Hepatocyte (in vitro differentiated cells): ENCODE results near the gene TMCO4. TPM values are rescaled to one million over a fixed set of nuclear protein-coding genes. Genes with fewer than 3 reads are reported as not detected.

Experiments used
- DNase-seq: peaks from one replicate; pipeline ENCODE4 v3.0.0-alpha.2; 2016; ENCODE audit warnings: low spot score
- H2AFZ ChIP-seq: fragments of 200-600 bp; sonication (generic); 2 replicates; pipeline ENCODE4 v1.6.0; 2016; ENCODE audit warnings: antibody characterized with exemption, mild to moderate bottlenecking
- H3K27ac ChIP-seq: fragments of 200-600 bp; sonication (generic); 2 replicates; pipeline ENCODE4 v1.5.1; 2016; ENCODE audit warnings: mild to moderate bottlenecking
- H3K27me3 ChIP-seq: fragments of 200-600 bp; sonication (generic); 2 replicates; pipeline ENCODE4 v1.6.1; 2016
- H3K36me3 ChIP-seq: fragments of 200-600 bp; sonication (generic); replicated peaks from 2 replicates; pipeline ENCODE4 v1.5.1; 2016; ENCODE audit warnings: low read depth; ENCODE audit not compliant: insufficient read depth
- H3K4me1 ChIP-seq: fragments of 200-600 bp; sonication (generic); 2 replicates; pipeline ENCODE4 v1.5.1; 2016; ENCODE audit warnings: mild to moderate bottlenecking, moderate library complexity; ENCODE audit not compliant: insufficient read depth
- H3K4me2 ChIP-seq: fragments of 200-600 bp; sonication (generic); 2 replicates; pipeline ENCODE4 v1.6.0; 2016
- H3K4me3 ChIP-seq: fragments of 200-600 bp; sonication (generic); 2 replicates; pipeline ENCODE4 v1.5.1; 2016; ENCODE audit warnings: mild to moderate bottlenecking
- H3K79me2 ChIP-seq: fragments of 200-600 bp; sonication (generic); 2 replicates; pipeline ENCODE4 v1.6.0; 2017; ENCODE audit warnings: mild to moderate bottlenecking
- H3K9me2 ChIP-seq: fragments of 200-600 bp; sonication (generic); replicated peaks from 2 replicates; pipeline ENCODE4 v1.6.0; 2017; ENCODE audit warnings: mild to moderate bottlenecking; ENCODE audit not compliant: insufficient read depth
- H3K9me3 ChIP-seq: fragments of 200-600 bp; sonication (generic); 2 replicates; pipeline ENCODE4 v1.5.1; 2016; ENCODE audit warnings: low read depth, mild to moderate bottlenecking
- H4K20me1 ChIP-seq: fragments of 200-600 bp; sonication (generic); 2 replicates; pipeline ENCODE4 v1.6.0; 2016; ENCODE audit warnings: mild to moderate bottlenecking; ENCODE audit not compliant: insufficient read depth, poor library complexity, severe bottlenecking
- EZH2 ChIP-seq: fragments of 200-600 bp; sonication (generic); IDR thresholded peaks from 2 replicates; pipeline ENCODE4 v1.6.1; 2016; ENCODE audit warnings: antibody characterized with exemption, mild to moderate bottlenecking, borderline replicate concordance
- EZH2phosphoT487 ChIP-seq: fragments of 200-600 bp; sonication (generic); IDR thresholded peaks from one replicate; pipeline ENCODE4 v1.6.1; 2018; ENCODE audit warnings: antibody characterized with exemption, mild to moderate bottlenecking, low read depth, moderate library complexity; ENCODE audit not compliant: unreplicated experiment, severe bottlenecking
- WGBS: methylation state at CpG from one replicate; pipeline ENCODE4 v1.1.6; 2016; ENCODE audit warnings: low lambda C conversion rate; ENCODE audit errors: missing lambda C conversion rate; 5-methylcytosine and 5-hydroxymethylcytosine counted together
- polyA plus RNA-seq: library from polyadenylated mRNA; unstranded; fragments of >200 nt; fragmentation: Nextera tagmentation; extraction: Ambion mirVana; gene quantifications from 2 replicates; pipeline ENCODE4 v1.2.1, GENCODE V29; 2016
- total RNA-seq: library from RNA; depleted of rRNA; stranded (reverse); fragments of >200 nt; gene quantifications from 2 replicates; pipeline ENCODE4 v1.2.3, GENCODE V29; 2014
- TF ChIP-seq, protein P1 (sequence below): fragments of 200-600 bp; sonication (generic); IDR thresholded peaks from 2 replicates; pipeline ENCODE4 v1.5.1; 2016; ENCODE audit warnings: antibody characterized with exemption, mild to moderate bottlenecking; ENCODE audit not compliant: poor library complexity

TMCO4 gene
- total and polyA plus RNA-seq, 2 experiments from 2014 or later = 8.7 to 13.0 TPM

DNA sequence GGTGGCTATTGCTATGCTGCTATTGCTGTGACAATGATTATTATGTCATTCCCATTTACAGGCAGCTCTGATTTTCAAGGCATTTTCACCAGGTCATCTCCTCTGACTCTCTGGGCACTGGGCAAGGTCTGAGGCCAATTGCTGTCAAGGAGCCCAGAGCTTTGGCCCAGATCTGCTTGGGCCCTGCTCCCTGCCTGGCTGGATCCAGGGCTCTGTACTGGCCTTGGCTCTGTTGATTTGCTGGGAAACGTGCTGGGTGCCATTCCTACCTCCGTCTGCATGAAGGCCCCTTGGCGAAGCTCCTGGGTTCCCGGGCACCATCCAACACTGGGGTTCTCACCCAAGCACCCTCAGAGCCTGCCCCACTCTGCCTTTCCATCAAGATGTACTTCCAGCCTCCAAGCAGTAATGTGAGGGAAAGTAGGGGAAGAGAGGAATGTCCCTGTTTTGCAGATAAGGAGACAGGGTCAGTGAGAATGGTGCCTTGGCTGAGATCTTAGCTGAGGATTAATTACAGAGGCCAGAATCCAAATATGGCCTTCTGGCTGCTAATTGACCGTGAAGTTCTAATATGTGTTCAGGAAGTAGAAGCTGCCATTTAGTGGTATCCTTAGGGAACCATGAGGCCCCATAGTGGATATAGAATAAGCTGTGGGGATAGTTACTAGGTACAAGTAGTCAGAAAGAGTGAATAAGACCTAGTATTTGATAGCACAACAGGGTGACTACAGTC lies 71.1 kb downstream of the TMCO4 start:
- H3K9me2 ChIP-seq = no peaks in the 10 kb centered on the region
- H4K20me1 ChIP-seq = no peaks in the 10 kb centered on the region
- 92% methylated on average over 5 of the region's 5 CpGs for WGBS
- H3K4me3 ChIP-seq = no peak overlapping the region
- H3K4me1 ChIP-seq = no peaks in the 10 kb centered on the region
- H3K4me2 ChIP-seq = no peak overlapping the region
- no peak for TF ChIP-seq EZH2
- TF ChIP-seq EZH2phosphoT487 = no peak
- TF ChIP-seq, protein P1, sequence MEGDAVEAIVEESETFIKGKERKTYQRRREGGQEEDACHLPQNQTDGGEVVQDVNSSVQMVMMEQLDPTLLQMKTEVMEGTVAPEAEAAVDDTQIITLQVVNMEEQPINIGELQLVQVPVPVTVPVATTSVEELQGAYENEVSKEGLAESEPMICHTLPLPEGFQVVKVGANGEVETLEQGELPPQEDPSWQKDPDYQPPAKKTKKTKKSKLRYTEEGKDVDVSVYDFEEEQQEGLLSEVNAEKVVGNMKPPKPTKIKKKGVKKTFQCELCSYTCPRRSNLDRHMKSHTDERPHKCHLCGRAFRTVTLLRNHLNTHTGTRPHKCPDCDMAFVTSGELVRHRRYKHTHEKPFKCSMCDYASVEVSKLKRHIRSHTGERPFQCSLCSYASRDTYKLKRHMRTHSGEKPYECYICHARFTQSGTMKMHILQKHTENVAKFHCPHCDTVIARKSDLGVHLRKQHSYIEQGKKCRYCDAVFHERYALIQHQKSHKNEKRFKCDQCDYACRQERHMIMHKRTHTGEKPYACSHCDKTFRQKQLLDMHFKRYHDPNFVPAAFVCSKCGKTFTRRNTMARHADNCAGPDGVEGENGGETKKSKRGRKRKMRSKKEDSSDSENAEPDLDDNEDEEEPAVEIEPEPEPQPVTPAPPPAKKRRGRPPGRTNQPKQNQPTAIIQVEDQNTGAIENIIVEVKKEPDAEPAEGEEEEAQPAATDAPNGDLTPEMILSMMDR = no peak
- H3K79me2 ChIP-seq = no peaks in the 10 kb centered on the region
- H3K36me3 ChIP-seq = no peaks in the 10 kb centered on the region
- no peaks in the 10 kb centered on the region for H3K27me3 ChIP-seq
- no peak overlapping the region for H2AFZ ChIP-seq
- no peak for DNase-seq
- H3K9me3 ChIP-seq = no peaks in the 10 kb centered on the region
- no peak overlapping the region for H3K27ac ChIP-seq

DNA sequence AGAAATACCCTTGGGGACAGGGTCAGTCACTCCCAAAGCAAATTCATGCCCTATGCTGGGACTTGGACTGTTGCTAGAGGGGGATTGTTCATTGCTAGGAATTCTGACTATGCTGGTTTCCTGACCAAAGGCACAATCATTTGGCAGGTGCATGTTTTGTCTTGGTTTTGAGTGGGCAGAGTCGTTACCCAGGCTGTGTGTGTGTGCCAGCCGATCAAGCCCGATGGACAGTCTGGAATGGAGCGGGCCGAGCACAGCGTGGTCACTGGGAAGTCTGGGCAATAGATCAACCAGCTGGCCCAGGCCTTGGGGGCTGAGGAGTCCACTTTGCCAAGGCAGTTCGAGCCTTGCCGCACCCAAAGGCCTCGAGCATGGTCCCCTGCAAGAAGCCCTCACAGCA lies 74.1 kb downstream of the TMCO4 start:
- no peak for TF ChIP-seq EZH2
- no peak for TF ChIP-seq EZH2phosphoT487
- TF ChIP-seq, protein P1 = no peak
- no peak for DNase-seq
- H3K27ac ChIP-seq = no peak overlapping the region

DNA sequence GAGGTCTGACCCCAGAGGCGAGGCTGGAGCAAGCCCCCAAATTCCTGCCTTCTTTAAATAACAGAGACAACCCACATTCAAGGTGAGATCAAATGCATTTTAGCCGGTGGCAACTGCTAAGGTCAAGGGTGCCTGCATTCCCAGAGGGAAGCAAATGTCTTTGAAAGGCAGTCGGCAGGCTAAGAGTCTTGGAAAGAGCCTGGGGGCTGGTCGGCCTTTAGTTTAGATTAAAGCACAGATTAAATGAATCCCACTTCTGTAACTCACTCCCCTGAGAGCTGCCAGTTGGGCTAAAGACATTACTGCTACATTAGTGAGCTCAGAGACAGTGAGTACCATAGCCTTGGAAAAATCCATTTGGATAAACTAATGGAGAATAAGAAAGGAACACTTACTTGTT lies 75.8 kb downstream of the TMCO4 start:
- 46% methylated on average over 4 of the region's 4 CpGs for WGBS
- H3K4me1 ChIP-seq = no peaks in the 10 kb centered on the region
- H3K9me3 ChIP-seq = no peaks in the 10 kb centered on the region
- H4K20me1 ChIP-seq = no peaks in the 10 kb centered on the region
- no peak overlapping the region for H3K4me3 ChIP-seq
- no peaks in the 10 kb centered on the region for H3K79me2 ChIP-seq
- no peaks in the 10 kb centered on the region for H3K9me2 ChIP-seq
- no peak overlapping the region for H3K4me2 ChIP-seq
- H3K27ac ChIP-seq = no peak overlapping the region
- H2AFZ ChIP-seq = no peak overlapping the region
- no peaks in the 10 kb centered on the region for H3K27me3 ChIP-seq
- DNase-seq = no peak
- TF ChIP-seq EZH2 = no peak
- TF ChIP-seq, protein P1 = no peak
- TF ChIP-seq EZH2phosphoT487 = no peak
- H3K36me3 ChIP-seq = no peaks in the 10 kb centered on the region

More for the DNA sequence above, 74.1 kb downstream of the TMCO4 start:
- no peaks in the 10 kb centered on the region for H3K27me3 ChIP-seq
- H3K9me2 ChIP-seq = no peaks in the 10 kb centered on the region
- no peaks in the 10 kb centered on the region for H3K9me3 ChIP-seq
- H2AFZ ChIP-seq = no peak overlapping the region
- H3K4me2 ChIP-seq = no peak overlapping the region
- no peak overlapping the region for H3K4me3 ChIP-seq
- no peaks in the 10 kb centered on the region for H3K36me3 ChIP-seq
- H3K79me2 ChIP-seq = no peaks in the 10 kb centered on the region
- WGBS = 96% methylated on average over 9 of the region's 9 CpGs
- H3K4me1 ChIP-seq = no peaks in the 10 kb centered on the region
- H4K20me1 ChIP-seq = no peaks in the 10 kb centered on the region
